Stimulated activated CD8-positive, alpha-beta memory T cell treated with anti-CD3 and anti-CD28 coated beads, Interleukin-15, amount 100 ng/mL, for 48 hours (primary cell): Measurements from ENCODE around the gene KIAA1549.
"Not testable (repeated sequence)": the region's sequence is repeated elsewhere in the genome, so short reads cannot be mapped to it uniquely, and the experiment has no call there.

Source experiments
- DNase-seq, 2 donors: peaks; one replicate each; pipeline ENCODE4 v3.0.0-alpha.2; 2020; ENCODE audit warnings: low read depth in 2 of 2

KIAA1549 gene

DNA sequence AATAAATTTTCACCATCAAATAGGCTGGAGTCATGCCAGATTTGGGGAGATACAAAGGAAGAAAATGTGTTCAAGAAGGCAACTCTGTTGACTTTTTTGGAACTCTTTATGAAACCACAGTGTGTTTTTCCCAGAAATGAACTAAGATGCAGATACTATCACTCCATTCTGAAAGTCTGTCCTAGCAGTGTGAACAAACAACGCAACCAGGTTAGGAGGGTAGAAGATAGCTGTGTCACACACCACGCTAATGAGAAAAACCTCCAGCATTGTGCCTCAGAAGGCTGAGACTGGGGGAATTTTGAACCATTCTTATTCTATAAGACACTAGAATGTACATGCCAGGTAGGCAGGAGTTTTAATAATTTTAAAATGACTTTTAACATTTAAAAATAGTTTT lies 167.2 kb downstream of the KIAA1549 start:
- DNase-seq = no peak

GRCh38 chr7:138811327-138811726 lies 169.9 kb downstream of the KIAA1549 start:
- not testable (repeated sequence) for DNase-seq

- no peak for DNase-seq
Measured at GRCh38 chr7:138809346-138809745, 171.8 kb downstream of the KIAA1549 start.

DNA sequence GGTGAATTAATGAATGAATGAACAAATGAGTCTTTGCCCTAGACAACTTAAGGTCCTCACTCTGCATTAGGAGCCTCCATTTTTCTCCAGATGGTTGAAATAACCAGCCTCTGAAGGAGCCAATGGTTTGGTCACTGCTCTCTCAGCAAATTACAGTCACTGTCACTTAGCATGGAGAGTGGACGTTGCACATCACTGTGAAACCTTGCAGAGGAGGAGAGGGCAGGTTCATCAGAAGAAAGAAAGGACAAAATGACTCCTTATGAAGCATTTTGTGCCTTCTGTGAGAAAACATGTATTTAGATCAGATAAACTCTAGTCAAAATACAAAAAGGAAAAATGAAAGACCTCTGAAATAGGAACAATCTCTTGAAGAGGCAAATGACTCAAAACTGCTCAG lies 176.6 kb downstream of the KIAA1549 start:
- DNase-seq = no peak

DNA sequence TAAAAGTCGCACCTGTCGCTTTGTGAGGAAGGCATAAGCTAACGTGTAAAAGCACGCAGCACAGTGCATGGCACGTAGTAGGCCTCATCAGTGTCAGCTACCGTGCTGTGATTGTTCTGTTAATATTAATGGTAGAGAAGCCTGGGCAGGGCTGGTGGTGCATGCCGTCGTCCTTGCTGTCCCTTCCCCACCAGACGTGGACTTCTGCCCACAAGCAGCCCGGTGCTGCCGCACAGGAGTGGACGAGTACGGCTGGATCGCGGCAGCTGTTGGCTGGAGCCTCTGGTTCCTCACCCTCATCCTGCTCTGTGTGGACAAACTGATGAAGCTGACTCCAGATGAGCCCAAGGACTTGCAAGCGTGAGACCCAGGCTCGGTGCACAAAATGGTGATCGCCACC lies 178.5 kb downstream of the KIAA1549 start:
- no peak for DNase-seq

DNA sequence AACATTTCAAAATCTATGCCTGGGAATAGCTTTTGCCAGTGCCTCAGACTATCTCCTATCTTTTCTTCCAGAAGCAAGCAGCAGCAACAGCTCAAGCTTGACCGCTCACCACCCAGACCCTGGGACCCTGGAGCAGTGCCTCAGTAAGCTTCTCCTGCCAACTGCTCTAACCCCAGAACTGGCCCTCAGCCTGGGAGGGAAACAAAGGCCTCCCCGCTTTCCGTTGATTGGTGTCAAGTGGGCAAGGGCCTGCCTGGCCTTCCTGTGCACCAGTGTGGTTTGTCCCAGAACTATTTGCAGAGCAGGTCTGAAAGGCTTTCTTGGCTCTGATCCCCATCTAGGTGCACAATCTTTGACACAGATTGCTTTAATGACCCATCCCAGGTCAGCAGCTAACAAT lies 179.9 kb downstream of the KIAA1549 start:
- no peak for DNase-seq

DNA sequence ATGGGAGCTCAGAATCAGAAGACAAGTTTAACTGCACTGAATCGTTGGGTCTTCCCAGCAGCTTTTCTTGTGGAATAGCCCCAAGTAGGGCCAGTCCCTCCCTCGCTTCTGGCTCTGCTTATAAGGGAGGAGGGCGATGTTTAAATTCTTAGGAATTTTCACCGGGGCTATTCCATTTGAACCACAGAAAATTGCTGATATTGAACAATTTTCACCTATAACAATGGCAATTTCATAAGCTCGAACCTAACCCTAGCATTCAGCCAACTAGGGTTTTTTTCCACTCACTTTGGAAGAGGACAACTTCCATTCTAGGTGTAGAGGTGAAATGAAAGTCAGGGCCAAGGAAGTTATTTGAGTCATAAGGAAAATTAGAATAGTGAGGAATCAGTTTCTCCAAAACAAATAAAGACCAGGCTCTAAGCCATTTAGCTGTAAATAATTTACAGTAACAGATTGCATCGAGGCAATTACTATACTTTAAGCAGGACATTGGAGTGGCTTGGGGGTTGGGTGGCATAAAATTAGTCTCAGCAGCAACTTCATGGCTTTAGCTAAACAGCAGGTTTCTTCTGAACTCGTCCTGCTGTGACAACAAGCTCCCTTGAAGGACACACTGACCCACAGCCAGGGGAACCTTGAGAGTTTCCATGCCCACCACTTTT lies 181.7 kb downstream of the KIAA1549 start:
- DNase-seq = no peak

DNA sequence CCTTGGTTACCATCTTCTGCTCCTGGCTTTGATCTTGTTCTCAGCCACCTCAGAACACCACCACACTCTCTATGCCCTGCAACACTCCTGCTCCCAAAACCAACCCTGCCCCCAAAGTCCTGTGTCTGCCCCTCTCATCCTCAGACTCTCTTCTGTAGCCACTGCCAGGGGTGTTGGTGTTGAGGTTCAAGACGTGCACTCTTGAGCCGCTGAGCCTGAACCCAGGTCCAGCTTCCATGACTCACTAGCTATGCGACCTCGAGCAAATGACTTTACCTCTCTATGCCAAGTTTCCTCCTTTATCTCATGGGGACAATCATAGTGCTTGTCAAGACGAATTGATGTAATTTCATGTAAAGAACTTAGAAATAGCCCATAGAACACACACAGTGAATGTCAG lies 182.4 kb downstream of the KIAA1549 start:
- no peak for DNase-seq

DNA sequence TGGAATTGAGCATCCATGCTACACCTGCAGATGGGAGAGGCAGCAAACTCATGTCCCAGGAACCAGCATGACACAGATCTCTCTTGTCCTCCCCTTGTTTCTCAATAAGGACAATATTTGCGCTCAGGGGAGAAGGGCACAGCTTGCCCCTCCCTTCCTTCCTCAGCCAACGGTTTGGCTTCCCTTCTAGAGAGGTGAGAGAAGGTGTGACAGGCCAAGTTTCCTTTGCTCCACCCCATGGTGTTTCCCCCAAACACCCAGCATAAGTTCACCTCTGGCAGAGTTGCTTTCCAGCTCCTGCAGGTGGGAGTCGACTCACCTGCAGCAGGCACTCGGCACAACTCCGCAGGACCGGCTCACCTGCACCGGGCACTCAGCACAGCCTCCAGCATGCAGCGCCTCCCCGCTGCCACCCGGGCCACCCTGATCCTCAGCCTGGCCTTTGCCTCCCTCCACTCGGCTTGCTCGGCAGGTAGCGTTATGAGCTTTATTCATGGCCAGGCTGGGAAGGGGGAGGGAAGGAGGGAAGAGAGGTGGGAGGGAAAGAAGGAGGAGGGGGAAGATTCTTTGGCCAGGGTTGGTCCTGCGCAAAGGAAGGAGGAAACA lies 183.4 kb downstream of the KIAA1549 start, which contains the start of the genes ATP6V0A4 and TMEM213:
Gene ATP6V0A4 (minus strand): TSS at position 482 of the 606 bp plus-strand sequence. CDS start 26,949 bp downstream, outside the sequence.
Gene TMEM213 (plus strand): TSS at position 280 of the 606 bp plus-strand sequence. CDS start 111 bp downstream, at position 391.
- no peak for DNase-seq

- not testable (repeated sequence) for DNase-seq
Measured at GRCh38 chr7:138797046-138797445, 184.1 kb downstream of the KIAA1549 start.

DNA sequence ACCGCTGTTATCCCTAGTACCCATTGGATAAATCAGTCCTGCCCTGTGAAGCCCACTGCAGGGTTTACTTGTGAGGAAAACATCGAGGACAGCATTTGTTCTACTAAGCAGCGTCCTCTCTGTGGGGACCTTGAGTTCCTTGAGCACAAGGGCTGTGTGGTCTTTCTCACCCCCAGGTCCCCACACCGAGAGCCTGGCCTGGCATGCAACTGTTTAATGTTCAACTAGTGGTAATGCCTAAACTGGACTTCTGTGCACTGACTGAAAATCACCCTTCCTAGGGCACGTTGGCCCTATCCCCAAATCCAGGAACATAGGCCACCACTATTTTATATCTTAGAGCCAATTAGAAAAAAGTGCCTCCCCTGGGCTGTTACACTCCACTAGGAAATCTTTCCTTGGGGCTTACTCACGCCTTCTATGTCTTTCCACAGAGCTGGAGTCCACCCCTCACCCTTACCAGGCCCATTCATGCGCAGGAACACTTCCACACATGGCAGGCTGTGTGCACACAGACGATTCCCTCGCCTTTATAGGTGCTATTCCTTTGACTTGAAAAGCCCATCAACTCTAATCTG lies 185.1 kb downstream of the KIAA1549 start:
- DNase-seq = no peak

DNA sequence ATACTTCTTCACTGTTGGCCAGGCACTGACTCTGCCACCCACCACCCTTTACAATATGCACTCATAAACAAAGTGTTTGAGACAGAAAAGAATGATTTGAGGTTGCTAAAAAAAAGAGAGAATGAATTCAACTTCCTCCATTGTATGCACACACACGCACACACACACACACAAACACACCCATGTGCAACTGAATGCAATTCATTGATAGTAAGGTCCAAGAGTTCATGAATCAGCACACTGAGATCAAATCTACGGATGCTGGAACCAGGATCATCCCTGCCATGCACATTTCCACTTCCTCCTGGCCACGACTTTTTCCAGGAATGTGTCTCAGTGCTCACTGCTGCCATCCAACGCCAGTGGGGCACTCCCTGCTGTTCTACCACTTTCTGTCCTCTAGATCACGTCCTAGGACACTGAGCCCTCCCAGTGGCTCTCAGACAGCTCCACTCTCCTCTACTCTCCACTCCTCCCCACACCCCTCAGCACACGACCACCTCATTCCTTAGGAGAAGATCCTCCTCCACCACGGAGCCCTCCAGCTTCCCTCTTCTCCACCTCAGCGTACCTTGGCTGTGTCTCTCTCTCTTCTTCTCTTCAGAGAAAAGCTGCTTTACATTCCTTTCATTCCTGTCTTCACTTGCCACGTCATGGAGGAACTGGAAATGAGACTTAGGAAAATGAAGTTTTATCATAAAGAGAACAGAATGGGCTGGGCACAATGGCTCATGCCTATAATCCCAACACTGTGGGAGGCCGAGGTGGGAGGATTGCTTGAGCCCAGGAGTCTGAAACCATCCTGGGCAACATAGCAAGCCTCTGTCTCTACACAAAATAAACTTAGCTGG lies 195.4 kb downstream of the KIAA1549 start:
- DNase-seq = no peak

- no peak for DNase-seq
Measured at GRCh38 chr7:138784692-138785091, 196.5 kb downstream of the KIAA1549 start.
